Upper lobe of left lung (tissue), 4 donors: ENCODE data around the gene DGKG.

Experiments used
- POLR2AphosphoS5 ChIP-seq, 2 donors: sonication (generic); formaldehyde crosslinking; IDR thresholded peaks; one replicate each; pipeline ENCODE4 v1.5.1; 2017; ENCODE audit warnings: antibody characterized with exemption in 2 of 2
- TF ChIP-seq, protein P1 (sequence below), 6 experiments: fragments of 450-650 bp in 4 of 6; fragments of 200-600 bp in 2 of 6; sonication (generic) in 2 of 6; IDR thresholded peaks; one replicate each; pipeline ENCODE4 v1.5.1; 2016 to 2019; ENCODE audit warnings: antibody characterized with exemption in 6 of 6

DNA sequence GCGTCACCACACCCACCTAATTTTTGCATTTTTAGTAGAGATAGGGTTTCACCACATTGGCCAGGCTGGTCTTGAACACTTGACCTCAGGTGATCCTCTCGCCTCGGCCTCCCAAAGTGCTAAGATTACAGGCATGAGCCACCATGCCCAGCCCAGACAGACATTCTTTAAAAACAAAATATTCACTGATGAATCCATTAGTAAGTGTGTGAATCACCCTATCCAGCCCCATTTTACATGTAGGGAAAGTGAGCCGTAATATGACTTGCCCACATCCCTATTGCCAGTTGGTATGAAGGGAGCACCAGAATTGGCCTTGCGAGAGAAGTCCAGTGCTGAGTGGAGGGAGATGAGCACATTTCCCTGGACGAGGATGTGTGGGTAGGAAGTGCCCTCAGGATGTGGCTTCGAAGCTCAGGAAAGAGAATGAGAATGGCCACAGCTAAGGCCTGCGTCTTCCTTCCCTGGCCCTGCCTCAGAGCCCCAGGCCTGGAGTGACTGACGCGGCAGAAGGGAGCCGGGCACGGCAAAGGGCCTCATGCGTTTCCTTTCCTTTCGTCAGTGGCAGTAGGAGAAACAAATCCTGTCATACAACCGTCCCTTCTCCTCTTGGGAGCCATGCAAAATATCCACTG, 224.9 kb downstream of the DGKG start:
- TF ChIP-seq, protein P1, sequence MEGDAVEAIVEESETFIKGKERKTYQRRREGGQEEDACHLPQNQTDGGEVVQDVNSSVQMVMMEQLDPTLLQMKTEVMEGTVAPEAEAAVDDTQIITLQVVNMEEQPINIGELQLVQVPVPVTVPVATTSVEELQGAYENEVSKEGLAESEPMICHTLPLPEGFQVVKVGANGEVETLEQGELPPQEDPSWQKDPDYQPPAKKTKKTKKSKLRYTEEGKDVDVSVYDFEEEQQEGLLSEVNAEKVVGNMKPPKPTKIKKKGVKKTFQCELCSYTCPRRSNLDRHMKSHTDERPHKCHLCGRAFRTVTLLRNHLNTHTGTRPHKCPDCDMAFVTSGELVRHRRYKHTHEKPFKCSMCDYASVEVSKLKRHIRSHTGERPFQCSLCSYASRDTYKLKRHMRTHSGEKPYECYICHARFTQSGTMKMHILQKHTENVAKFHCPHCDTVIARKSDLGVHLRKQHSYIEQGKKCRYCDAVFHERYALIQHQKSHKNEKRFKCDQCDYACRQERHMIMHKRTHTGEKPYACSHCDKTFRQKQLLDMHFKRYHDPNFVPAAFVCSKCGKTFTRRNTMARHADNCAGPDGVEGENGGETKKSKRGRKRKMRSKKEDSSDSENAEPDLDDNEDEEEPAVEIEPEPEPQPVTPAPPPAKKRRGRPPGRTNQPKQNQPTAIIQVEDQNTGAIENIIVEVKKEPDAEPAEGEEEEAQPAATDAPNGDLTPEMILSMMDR (IDR thresholded peaks at IDR 0.05): no peak
- TF ChIP-seq POLR2AphosphoS5 (IDR thresholded peaks at IDR 0.05): no peak
